Naive B cell (primary cell): ENCODE results near the gene FAM193B. TPM values are rescaled to one million over a fixed set of nuclear protein-coding genes. Genes with fewer than 3 reads are reported as not detected.

Experiments used
- ATAC-seq, 2 donors: fragments of 150-1000 bp; cut with Tn5 transposase; 2 replicates each; pipeline ENCODE4 v1.10.0; 2021; ENCODE audit warnings: low read depth in 2 of 2, mild to moderate bottlenecking in 2 of 2, moderate library complexity in 2 of 2
- DNase-seq: peaks from one replicate; pipeline ENCODE4 v3.0.0; 2022
- H3K27ac Mint-ChIP-seq, 6 donors: one replicate each; pipeline ENCODE4 v1.8.0; 2020 to 2022; ENCODE audit warnings: mild to moderate bottlenecking in 6 of 6, mixed read lengths in 6 of 6, moderate library complexity in 5 of 6, inconsistent platforms in 2 of 6
- H3K27me3 Mint-ChIP-seq, 3 donors: one replicate each; pipeline ENCODE4 v1.8.0; 2021 to 2022; ENCODE audit warnings: mixed read lengths in 3 of 3, mild to moderate bottlenecking in 1 of 3
- H3K36me3 Mint-ChIP-seq, 2 donors: one replicate each; pipeline ENCODE4 v1.8.0; 2020 to 2022; ENCODE audit warnings: mixed read lengths in 2 of 2, inconsistent platforms in 1 of 2, mild to moderate bottlenecking in 1 of 2
- H3K4me1 Mint-ChIP-seq, 3 donors: one replicate each; pipeline ENCODE4 v1.8.0; 2020 to 2022; ENCODE audit warnings: mixed read lengths in 3 of 3, inconsistent platforms in 1 of 3, mild to moderate bottlenecking in 1 of 3, moderate library complexity in 1 of 3
- H3K4me3 Mint-ChIP-seq, 8 donors: one replicate each; pipeline ENCODE4 v1.8.0; 2020 to 2022; ENCODE audit warnings: mild to moderate bottlenecking in 8 of 8, mixed read lengths in 8 of 8, moderate library complexity in 8 of 8, inconsistent platforms in 2 of 8
- H3K9me3 Mint-ChIP-seq, 7 donors: one replicate each; pipeline ENCODE4 v1.8.0; 2020 to 2022; ENCODE audit warnings: mixed read lengths in 7 of 7, mild to moderate bottlenecking in 5 of 7, inconsistent platforms in 2 of 7, moderate library complexity in 1 of 7
- polyA plus RNA-seq, 6 donors: library from polyadenylated mRNA; unstranded; fragments of 300-500 nt; fragmentation: Illumina TruSeq; gene quantifications; one replicate each; pipeline ENCODE4 v1.2.3, GENCODE V29; 2021; ENCODE audit warnings: low read depth in 6 of 6

The FAM193B gene
- polyA plus RNA-seq, 6 donors from 2014 or later: 2.9 to 6.8 (median 4.6) TPM

- ATAC-seq: peak; percentile 83 to 84
- Mint-ChIP-seq H3K27me3 (peaks cover 0 to 6% (median 6%) of the 10 kb centered on the region in 3 donors), H3K4me1 (peaks cover 39 to 40% (median 39%) of the 10 kb centered on the region in 3 donors), H3K36me3 (no peaks in the 10 kb centered on the region), H3K4me3 (peak overlapping the region in 2 of 8 donors; percentile 25 to 69), H3K9me3 (no peaks in the 10 kb centered on the region), H3K27ac (peak overlapping the region; percentile 42 to 96 (median 84))
- DNase-seq: no peak
Measured at GRCh38 chr5:177478711-177479646, 75.4 kb downstream of the FAM193B start.

DNA sequence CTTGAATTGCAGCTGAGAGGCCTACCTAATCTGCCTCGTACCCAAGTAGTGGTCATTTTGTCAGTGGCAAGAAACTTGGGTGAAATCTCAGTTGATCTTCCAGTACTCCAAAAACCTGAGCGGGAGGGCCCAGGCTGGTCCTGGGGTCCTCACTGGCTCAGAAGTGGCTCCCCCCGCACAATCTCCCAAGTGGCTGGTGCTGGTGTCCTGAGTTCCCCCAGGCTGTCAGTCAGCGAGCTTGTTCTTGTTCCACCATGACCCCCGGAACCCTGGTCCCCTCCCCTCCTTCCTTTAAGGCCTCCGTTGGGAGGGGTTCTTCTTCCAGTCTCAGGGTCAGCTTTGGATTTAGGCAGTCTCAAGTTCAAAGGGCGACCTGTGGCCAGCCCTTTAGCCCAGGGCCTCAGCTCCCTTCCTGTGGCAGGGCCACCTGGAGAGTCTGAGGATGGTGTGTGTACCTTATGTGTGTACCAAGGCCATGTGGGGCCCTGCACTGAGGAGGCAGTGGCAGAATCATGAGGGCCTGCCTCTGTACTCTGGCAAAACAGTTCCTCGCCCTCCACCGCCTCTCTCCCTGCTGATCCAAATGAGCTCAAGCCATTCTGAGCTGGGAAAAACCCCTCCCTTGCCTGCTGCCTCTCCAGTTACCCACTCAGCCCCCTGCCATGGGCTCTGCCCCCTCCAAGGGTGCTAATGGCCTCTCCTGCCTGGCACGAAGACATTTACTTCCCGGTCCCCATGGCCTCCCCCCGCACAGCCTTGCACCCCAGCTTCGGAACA, 76.5 kb downstream of the FAM193B start:
- Mint-ChIP-seq H3K9me3 (no peaks in the 10 kb centered on the region), H3K4me1 (peaks cover 42 to 43% (median 42%) of the 10 kb centered on the region in 3 donors), H3K4me3 (no peak overlapping the region), H3K36me3 (no peaks in the 10 kb centered on the region), H3K27me3 (peaks cover 0 to 10% (median 10%) of the 10 kb centered on the region in 3 donors), H3K27ac (peak overlapping the region in 3 of 6 donors; percentile 53 to 87 (median 82))
- ATAC-seq: no peak
- DNase-seq: no peak

- no peaks in the 10 kb centered on the region for H3K36me3 Mint-ChIP-seq
- H3K4me1 Mint-ChIP-seq: peaks cover 42 to 50% (median 42%) of the 10 kb centered on the region in 3 donors
- H3K27ac Mint-ChIP-seq: peak overlapping the region in 2 of 6 donors; percentile 16 to 77
Measured at GRCh38 chr5:177476531-177477233, 77.7 kb downstream of the FAM193B start.

DNA sequence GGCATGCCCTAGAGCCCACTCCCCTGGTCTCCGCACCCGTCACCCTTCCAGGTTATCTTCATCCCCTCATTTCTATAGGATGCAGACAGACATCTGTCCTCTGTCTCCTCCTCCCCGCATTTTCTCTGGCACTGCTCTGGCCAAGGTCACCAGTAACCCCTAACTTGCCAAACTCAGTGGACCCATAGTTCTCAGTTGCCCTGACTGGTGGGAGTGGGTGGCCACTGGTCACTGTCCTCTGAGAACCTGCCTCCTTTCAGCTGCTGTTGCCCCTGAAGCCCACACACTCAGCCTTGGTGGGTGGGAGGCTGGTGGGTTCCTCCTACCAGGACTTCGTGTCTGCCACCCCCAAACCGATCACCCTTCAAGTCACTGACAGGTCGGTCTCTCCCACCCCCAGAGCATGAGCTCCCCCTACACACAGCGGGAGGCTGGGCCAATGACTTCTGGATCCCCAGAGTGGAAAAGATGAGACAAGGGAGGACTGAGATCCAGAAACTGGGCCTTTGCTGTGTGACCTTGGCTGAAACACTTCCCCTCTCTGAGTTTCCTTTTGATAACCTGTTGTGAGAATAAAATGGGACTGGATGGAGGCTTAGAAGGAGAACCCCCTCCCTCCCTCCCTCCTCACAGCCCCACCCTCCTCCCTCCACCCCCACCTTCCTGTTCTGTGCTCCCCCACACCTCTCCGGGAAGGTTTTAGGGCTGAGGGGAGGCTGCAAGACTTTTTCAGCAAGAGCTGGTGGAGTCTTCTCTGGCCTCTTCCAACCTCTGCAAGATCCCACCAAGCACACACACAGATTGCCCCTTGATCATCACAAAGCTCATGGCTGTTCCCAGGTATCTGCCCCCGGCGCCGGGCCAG, 78.6 kb downstream of the FAM193B start:
- H3K9me3 Mint-ChIP-seq: no peaks in the 10 kb centered on the region
- H3K4me1 Mint-ChIP-seq: peaks cover 42 to 50% (median 42%) of the 10 kb centered on the region in 3 donors
- no peak for ATAC-seq
- peak overlapping the region in 5 of 8 donors; percentile 6 to 83 (median 55) for H3K4me3 Mint-ChIP-seq
- no peak for DNase-seq
- peak overlapping the region in 2 of 6 donors; percentile 57 to 77 for H3K27ac Mint-ChIP-seq
- no peaks in the 10 kb centered on the region for H3K36me3 Mint-ChIP-seq
- H3K27me3 Mint-ChIP-seq: peaks cover 0 to 10% (median 10%) of the 10 kb centered on the region in 3 donors

More at GRCh38 chr5:177476531-177477233, 77.7 kb downstream of the FAM193B start:
- DNase-seq: no peak
- H3K4me3 Mint-ChIP-seq: peak overlapping the region in 1 of 8 donors; percentile 43
- no peak for ATAC-seq
- H3K9me3 Mint-ChIP-seq: no peaks in the 10 kb centered on the region
- H3K27me3 Mint-ChIP-seq: peaks cover 0 to 10% (median 10%) of the 10 kb centered on the region in 3 donors

DNA sequence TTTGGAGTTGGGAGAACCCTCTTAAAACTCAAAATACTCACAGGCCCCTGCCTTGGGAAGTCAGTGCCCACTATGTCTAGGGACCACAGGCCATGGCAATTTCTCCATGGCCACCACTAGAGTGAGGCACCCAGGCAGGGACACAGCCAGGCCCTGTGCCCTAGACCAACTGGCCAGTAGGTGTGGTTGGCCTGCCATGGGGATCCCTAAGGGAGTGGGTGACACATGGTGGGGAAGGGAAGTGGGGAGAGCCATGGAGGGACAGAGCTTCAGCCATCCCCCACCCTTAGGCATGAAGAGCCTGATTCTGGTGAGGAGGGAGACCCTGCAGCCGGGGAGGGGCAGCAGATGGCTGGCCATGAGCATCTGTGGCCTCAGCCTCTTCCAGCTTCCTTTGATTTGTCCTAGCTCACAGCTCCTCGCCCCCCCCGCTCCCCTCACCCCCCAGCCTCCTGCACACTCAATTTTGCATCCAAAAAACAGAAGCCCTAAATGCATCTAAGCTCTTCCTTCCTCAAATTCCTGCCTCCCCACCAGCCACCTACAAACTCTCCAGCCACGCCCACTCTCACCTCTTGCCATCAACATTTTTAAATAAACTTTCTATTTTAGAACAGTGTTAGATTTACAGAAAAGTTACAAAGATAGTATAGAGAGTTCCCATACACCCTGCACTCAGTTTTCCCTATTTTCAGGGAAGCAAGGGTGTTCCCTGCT, 79.4 kb downstream of the FAM193B start:
- peaks cover 0 to 17% (median 16%) of the 10 kb centered on the region in 3 donors for H3K27me3 Mint-ChIP-seq
- no peaks in the 10 kb centered on the region for H3K9me3 Mint-ChIP-seq
- peaks cover 36 to 49% (median 41%) of the 10 kb centered on the region in 3 donors for H3K4me1 Mint-ChIP-seq
- ATAC-seq (no peak), DNase-seq (no peak)
- no peaks in the 10 kb centered on the region for H3K36me3 Mint-ChIP-seq
- peak overlapping the region in 3 of 6 donors; percentile 23 to 53 (median 47) for H3K27ac Mint-ChIP-seq
- peak overlapping the region in 7 of 8 donors; percentile 55 to 92 (median 83) for H3K4me3 Mint-ChIP-seq

GRCh38 chr5:177474002-177474476, 80.3 kb downstream of the FAM193B start:
- Mint-ChIP-seq H3K36me3 (no peaks in the 10 kb centered on the region), H3K4me3 (peak overlapping the region; percentile 80 to 93 (median 84)), H3K9me3 (no peaks in the 10 kb centered on the region), H3K4me1 (peaks cover 26 to 40% (median 31%) of the 10 kb centered on the region in 3 donors), H3K27me3 (peaks cover 0 to 24% (median 16%) of the 10 kb centered on the region in 3 donors), H3K27ac (peak overlapping the region in 3 of 6 donors; percentile 65 to 90 (median 81))
- ATAC-seq (no peak), DNase-seq (no peak)

DNA sequence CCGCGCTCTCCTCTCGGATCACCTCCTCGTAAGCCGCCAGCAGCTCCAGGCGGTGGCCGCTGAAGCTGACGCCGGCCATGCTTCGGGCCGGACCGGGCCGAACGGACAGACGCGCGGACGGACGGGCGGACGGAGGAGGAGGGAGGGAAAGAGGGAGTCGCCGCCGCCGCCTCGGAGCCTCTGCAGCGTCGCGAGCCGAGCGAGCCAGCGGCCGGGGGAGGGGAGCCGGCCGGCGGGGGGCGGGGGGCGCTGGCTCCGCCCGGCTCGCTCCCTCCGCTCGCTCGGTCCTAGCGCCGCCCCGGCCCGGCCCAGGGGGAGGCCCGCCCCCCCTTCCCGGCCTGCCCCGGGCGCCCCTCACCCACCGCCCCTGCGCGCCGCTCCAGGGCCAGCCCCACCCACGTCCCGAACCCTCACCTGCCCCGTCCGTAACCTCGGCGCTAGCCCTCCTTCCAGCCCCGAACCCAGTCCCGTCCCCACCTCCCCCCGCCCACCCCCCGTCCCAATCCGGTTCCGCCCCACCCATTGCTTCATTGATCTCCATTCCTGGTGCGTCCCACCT, 80.8 kb downstream of the FAM193B start, which contains the start of gene DBN1:
TSS of gene DBN1 (minus strand) at position 192 of the 559 bp plus-strand sequence. CDS start at position 79, 113 bp downstream.
- DNase-seq: no peak
- peaks cover 0 to 24% (median 16%) of the 10 kb centered on the region in 3 donors for H3K27me3 Mint-ChIP-seq
- H3K27ac Mint-ChIP-seq: peak within 1 kb of the TSS in 3 of 6 donors; percentile 65 to 90 (median 81)
- no peaks in the 10 kb centered on the region for H3K36me3 Mint-ChIP-seq
- no peaks in the 10 kb centered on the region for H3K9me3 Mint-ChIP-seq
- peak; percentile 43 for ATAC-seq
- peak within 1 kb of the TSS; percentile 80 to 93 (median 86) for H3K4me3 Mint-ChIP-seq
- H3K4me1 Mint-ChIP-seq: peaks cover 21 to 35% (median 29%) of the 10 kb centered on the region in 3 donors

- peak overlapping the region; percentile 18 to 90 (median 82) for H3K4me3 Mint-ChIP-seq
Measured at GRCh38 chr5:177472460-177473442, 81.6 kb downstream of the FAM193B start.

GRCh38 chr5:177471610-177472356, 82.6 kb downstream of the FAM193B start:
- H3K4me1 Mint-ChIP-seq: peaks cover 16 to 28% (median 23%) of the 10 kb centered on the region in 3 donors
- no peak overlapping the region for H3K27ac Mint-ChIP-seq
- ATAC-seq: no peak
- no peaks in the 10 kb centered on the region for H3K36me3 Mint-ChIP-seq
- peaks cover 0 to 24% (median 16%) of the 10 kb centered on the region in 3 donors for H3K27me3 Mint-ChIP-seq
- H3K4me3 Mint-ChIP-seq: peak overlapping the region; percentile 12 to 88 (median 68)
- H3K9me3 Mint-ChIP-seq: no peaks in the 10 kb centered on the region
- DNase-seq: no peak

More at GRCh38 chr5:177472460-177473442, 81.6 kb downstream of the FAM193B start:
- no peak overlapping the region for H3K27ac Mint-ChIP-seq
- no peaks in the 10 kb centered on the region for H3K9me3 Mint-ChIP-seq
- peaks cover 0 to 24% (median 16%) of the 10 kb centered on the region in 3 donors for H3K27me3 Mint-ChIP-seq
- DNase-seq (peak; percentile 45), ATAC-seq (peak; percentile 60 to 70)
- H3K4me1 Mint-ChIP-seq: peaks cover 16 to 28% (median 23%) of the 10 kb centered on the region in 3 donors
- H3K36me3 Mint-ChIP-seq: no peaks in the 10 kb centered on the region
